ENCODE measurements around the gene RTCB.

RTCB gene

GRCh38 chr22:32339190-32340012 lies 72.6 kb downstream of the RTCB start:
- DNase-seq (ENCODE audit: low read depth), result no peak

- no peak for DNase-seq (ENCODE audit: low read depth)
Observed at GRCh38 chr22:32338757-32339156, 73.3 kb downstream of the RTCB start.

All from activated T-cell treated with anti-CD3 and anti-CD28 coated beads for 48 hours (primary cell).